DND-41 (cell line): ENCODE measurements around the gene ACER3.

Experiments used
- ATAC-seq: fragments of 200-7000 bp; cut with Tn5 transposase; 3 replicates; pipeline ENCODE4 v1.9.1; 2021; ENCODE audit warnings: low read depth; ENCODE audit not compliant: insufficient read depth
- DNase-seq: peaks from one replicate; pipeline ENCODE4 v3.0.0-alpha.2; 2020
- H2AFZ ChIP-seq: 2 replicates; pipeline ENCODE4 v1.6.0; 2012; ENCODE audit warnings: low read depth, low read length
- H3K27ac ChIP-seq: 2 replicates; pipeline ENCODE4 v1.5.1; 2012; ENCODE audit warnings: low read length, inconsistent platforms
- H3K27me3 ChIP-seq: fragments of 200-600 bp; sonication (generic); 2 replicates; pipeline ENCODE4 v1.6.0; 2012; ENCODE audit warnings: low read length, mild to moderate bottlenecking, inconsistent platforms; ENCODE audit not compliant: insufficient read depth, poor library complexity
- H3K36me3 ChIP-seq: 2 replicates; pipeline ENCODE4 v1.5.1; 2012; ENCODE audit warnings: low read length, inconsistent platforms; ENCODE audit not compliant: insufficient read depth
- H3K4me1 ChIP-seq: 2 replicates; pipeline ENCODE4 v1.5.1; 2012; ENCODE audit warnings: mild to moderate bottlenecking, low read length; ENCODE audit not compliant: insufficient read depth
- H3K4me2 ChIP-seq: 2 replicates; pipeline ENCODE4 v1.6.0; 2012; ENCODE audit warnings: mild to moderate bottlenecking, moderate library complexity, low read length, inconsistent platforms; ENCODE audit not compliant: insufficient read depth
- H3K4me3 ChIP-seq, 2 experiments: fragments of 200-600 bp in 1 of 2; shearing (Covaris generic) in 1 of 2; 2 replicates each; pipeline ENCODE4 v1.5.1; 2012 to 2016; ENCODE audit warnings: inconsistent platforms in 2 of 2, low read length in 2 of 2, mild to moderate bottlenecking in 2 of 2, low read depth in 1 of 2, moderate library complexity in 1 of 2
- H3K79me2 ChIP-seq: 2 replicates; pipeline ENCODE4 v1.6.0; 2012; ENCODE audit warnings: low read length, inconsistent platforms; ENCODE audit not compliant: insufficient read depth
- H3K9ac ChIP-seq: 2 replicates; pipeline ENCODE4 v1.6.0; 2012; ENCODE audit warnings: low read depth, mild to moderate bottlenecking, inconsistent platforms, low read length, moderate library complexity
- H3K9me3 ChIP-seq: 2 replicates; pipeline ENCODE4 v1.5.1; 2012; ENCODE audit warnings: low read length, moderate library complexity, mild to moderate bottlenecking, inconsistent platforms; ENCODE audit not compliant: insufficient read depth, severe bottlenecking
- H4K20me1 ChIP-seq: 2 replicates; pipeline ENCODE4 v1.6.0; 2012; ENCODE audit warnings: low read length; ENCODE audit not compliant: insufficient read depth
- CTCF ChIP-seq: IDR thresholded peaks from 2 replicates; pipeline ENCODE4 v1.5.1; 2012; ENCODE audit warnings: borderline replicate concordance, low read length, moderate library complexity, mild to moderate bottlenecking; ENCODE audit not compliant: poor library complexity, severe bottlenecking; ENCODE audit errors: extremely low read depth
- EZH2 ChIP-seq: IDR thresholded peaks from 3 replicates; pipeline ENCODE4 v1.6.1; 2012; ENCODE audit warnings: borderline replicate concordance, low read depth, mild to moderate bottlenecking, moderate library complexity, low read length, inconsistent platforms; ENCODE audit not compliant: severe bottlenecking

ACER3 gene

DNA sequence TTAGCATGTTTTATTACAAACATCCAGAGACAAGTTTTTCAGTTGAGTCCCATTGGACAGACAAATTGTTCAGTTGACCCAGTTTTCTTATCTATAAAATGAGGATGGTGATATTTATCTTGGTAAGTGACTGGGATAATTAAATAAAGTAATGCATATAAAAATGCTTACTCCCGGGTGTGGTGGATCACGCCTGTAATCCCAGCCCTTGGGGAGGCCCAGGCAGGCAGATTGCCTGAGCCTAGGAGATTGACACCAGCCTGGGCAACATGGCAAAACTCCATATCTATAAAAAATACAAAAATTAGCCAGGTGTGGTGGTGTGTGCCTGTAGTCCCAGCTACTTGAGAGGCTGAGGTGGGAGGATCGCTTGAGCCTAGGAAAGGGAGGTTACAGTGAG is 15.6 kb upstream of the ACER3 start:
- H3K36me3 ChIP-seq: no peaks in the 10 kb centered on the region
- no peak overlapping the region for H3K27ac ChIP-seq
- no peaks in the 10 kb centered on the region for H3K4me1 ChIP-seq
- ATAC-seq: no peak
- no peak for DNase-seq
- H4K20me1 ChIP-seq: no peaks in the 10 kb centered on the region
- TF ChIP-seq EZH2 (no peak), CTCF (no peak)
- no peaks in the 10 kb centered on the region for H3K9me3 ChIP-seq
- H3K4me2 ChIP-seq: no peak overlapping the region
- no peak overlapping the region for H3K4me3 ChIP-seq
- no peak overlapping the region for H2AFZ ChIP-seq
- no peaks in the 10 kb centered on the region for H3K79me2 ChIP-seq
- peaks cover 7% of the 10 kb centered on the region for H3K27me3 ChIP-seq
- H3K9ac ChIP-seq: no peak overlapping the region

GRCh38 chr11:76846441-76846840 is 14.3 kb upstream of the ACER3 start:
- no peak overlapping the region for H2AFZ ChIP-seq
- no peaks in the 10 kb centered on the region for H3K36me3 ChIP-seq
- peaks cover 5% of the 10 kb centered on the region for H3K27me3 ChIP-seq
- no peak overlapping the region for H3K4me3 ChIP-seq
- H3K27ac ChIP-seq: no peak overlapping the region
- ATAC-seq: no peak
- H3K79me2 ChIP-seq: no peaks in the 10 kb centered on the region
- no peaks in the 10 kb centered on the region for H3K4me1 ChIP-seq
- H3K9me3 ChIP-seq: no peaks in the 10 kb centered on the region
- DNase-seq: no peak
- H4K20me1 ChIP-seq: no peaks in the 10 kb centered on the region
- no peak for TF ChIP-seq EZH2
- TF ChIP-seq CTCF: no peak
- H3K4me2 ChIP-seq: no peak overlapping the region
- H3K9ac ChIP-seq: no peak overlapping the region

DNA sequence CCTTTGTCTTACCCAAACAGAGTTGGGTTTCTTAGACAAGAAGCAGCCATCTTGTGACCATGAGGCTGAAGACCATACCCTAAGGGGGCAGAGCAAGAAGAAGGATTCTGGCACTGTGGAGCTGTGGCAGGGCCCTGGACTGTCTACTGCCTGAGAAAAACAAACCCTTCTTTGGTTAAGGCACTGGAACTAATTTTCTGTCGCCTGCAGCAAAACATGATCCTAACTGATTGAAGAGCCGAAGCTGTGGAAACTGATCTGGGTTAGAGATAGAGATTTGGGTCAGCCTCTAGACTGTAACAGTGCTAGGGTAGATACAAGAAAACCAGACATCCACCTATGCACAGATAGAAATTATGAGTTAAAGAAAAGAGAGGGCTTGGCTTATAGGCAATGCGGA is 11.3 kb upstream of the ACER3 start:
- Histone ChIP-seq H3K79me2 (no peaks in the 10 kb centered on the region), H3K4me3 (no peak overlapping the region), H3K27me3 (peaks cover 5% of the 10 kb centered on the region), H3K36me3 (no peaks in the 10 kb centered on the region), H3K9me3 (no peaks in the 10 kb centered on the region), H2AFZ (no peak overlapping the region), H3K27ac (no peak overlapping the region), H3K4me2 (no peak overlapping the region), H3K9ac (no peak overlapping the region), H3K4me1 (no peaks in the 10 kb centered on the region), H4K20me1 (no peaks in the 10 kb centered on the region)
- TF ChIP-seq EZH2: no peak
- TF ChIP-seq CTCF: no peak
- ATAC-seq (no peak), DNase-seq (no peak)

GRCh38 chr11:76850130-76850529 is 10.6 kb upstream of the ACER3 start:
- TF ChIP-seq EZH2 (no peak), CTCF (no peak)
- Histone ChIP-seq H2AFZ (no peak overlapping the region), H3K27me3 (peaks cover 5% of the 10 kb centered on the region), H3K9me3 (no peaks in the 10 kb centered on the region), H3K4me2 (no peak overlapping the region), H3K9ac (no peak overlapping the region), H3K4me3 (no peak overlapping the region), H3K4me1 (no peaks in the 10 kb centered on the region), H3K27ac (no peak overlapping the region), H3K79me2 (no peaks in the 10 kb centered on the region), H4K20me1 (no peaks in the 10 kb centered on the region), H3K36me3 (no peaks in the 10 kb centered on the region)
- DNase-seq (no peak), ATAC-seq (no peak)
